Gastrocnemius medialis (tissue), 4 donors: ENCODE measurements around the gene BCL11B.

Experiments used
- CTCF ChIP-seq, 5 experiments: fragments of 450-650 bp in 3 of 5; fragments of 200-600 bp in 2 of 5; sonication (generic) in 2 of 5; IDR thresholded peaks in 4 of 5; conservative IDR thresholded peaks in 1 of 5; 1 replicate in 4 of 5; 2 replicates in 1 of 5; pipeline ENCODE4 v1.5.1; 2016 to 2019; ENCODE audit warnings: antibody characterized with exemption in 5 of 5, mild to moderate bottlenecking in 3 of 5, moderate library complexity in 3 of 5
- POLR2A ChIP-seq, 2 donors: fragments of 450-650 bp; IDR thresholded peaks; one replicate each; pipeline ENCODE4 v1.6.1; 2017; ENCODE audit warnings: antibody characterized with exemption in 2 of 2, mild to moderate bottlenecking in 2 of 2, moderate library complexity in 2 of 2

- TF ChIP-seq POLR2A (IDR thresholded peaks at IDR 0.05) = no peak
- TF ChIP-seq CTCF (IDR thresholded peaks at IDR 0.05 in 4 of 5, conservative IDR thresholded peaks at IDR 0.05 in 1 of 5) = no peak
Measured at GRCh38 chr14:99271221-99271941, 616 bp downstream of the BCL11B start.
